ENCODE results near the gene GUCA2A.

The GUCA2A gene

DNA sequence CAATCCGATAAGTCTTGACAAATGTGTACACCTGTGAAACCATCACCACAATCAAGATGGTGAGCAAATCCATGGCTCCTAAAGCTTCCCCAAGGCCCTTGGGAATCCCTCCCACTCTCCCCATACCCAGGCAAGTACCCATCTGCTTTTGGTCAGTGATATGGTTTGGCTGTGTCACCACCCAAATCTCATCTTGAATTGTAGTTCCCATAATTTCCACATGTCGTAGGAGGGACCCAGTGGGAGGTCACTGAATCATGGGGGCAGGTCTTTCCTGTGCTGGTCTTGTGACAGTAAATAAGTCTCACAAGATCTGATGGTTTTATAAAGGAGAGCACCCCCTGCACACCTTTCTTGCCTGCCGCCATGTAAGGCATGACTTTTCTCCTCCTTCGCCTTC, 26.0 kb downstream of the GUCA2A start:
- ChIA-PET CTCF (no interaction called here), POLR2A (no interaction called here)
- TF ChIP-seq, protein P1, sequence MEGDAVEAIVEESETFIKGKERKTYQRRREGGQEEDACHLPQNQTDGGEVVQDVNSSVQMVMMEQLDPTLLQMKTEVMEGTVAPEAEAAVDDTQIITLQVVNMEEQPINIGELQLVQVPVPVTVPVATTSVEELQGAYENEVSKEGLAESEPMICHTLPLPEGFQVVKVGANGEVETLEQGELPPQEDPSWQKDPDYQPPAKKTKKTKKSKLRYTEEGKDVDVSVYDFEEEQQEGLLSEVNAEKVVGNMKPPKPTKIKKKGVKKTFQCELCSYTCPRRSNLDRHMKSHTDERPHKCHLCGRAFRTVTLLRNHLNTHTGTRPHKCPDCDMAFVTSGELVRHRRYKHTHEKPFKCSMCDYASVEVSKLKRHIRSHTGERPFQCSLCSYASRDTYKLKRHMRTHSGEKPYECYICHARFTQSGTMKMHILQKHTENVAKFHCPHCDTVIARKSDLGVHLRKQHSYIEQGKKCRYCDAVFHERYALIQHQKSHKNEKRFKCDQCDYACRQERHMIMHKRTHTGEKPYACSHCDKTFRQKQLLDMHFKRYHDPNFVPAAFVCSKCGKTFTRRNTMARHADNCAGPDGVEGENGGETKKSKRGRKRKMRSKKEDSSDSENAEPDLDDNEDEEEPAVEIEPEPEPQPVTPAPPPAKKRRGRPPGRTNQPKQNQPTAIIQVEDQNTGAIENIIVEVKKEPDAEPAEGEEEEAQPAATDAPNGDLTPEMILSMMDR (IDR thresholded peaks at IDR 0.05; ENCODE audit: control extremely low read depth, extremely low read depth, low read depth, missing control alignments) = no peak
- DNase-seq (ENCODE audit: extremely low spot score) = no peak

DNA sequence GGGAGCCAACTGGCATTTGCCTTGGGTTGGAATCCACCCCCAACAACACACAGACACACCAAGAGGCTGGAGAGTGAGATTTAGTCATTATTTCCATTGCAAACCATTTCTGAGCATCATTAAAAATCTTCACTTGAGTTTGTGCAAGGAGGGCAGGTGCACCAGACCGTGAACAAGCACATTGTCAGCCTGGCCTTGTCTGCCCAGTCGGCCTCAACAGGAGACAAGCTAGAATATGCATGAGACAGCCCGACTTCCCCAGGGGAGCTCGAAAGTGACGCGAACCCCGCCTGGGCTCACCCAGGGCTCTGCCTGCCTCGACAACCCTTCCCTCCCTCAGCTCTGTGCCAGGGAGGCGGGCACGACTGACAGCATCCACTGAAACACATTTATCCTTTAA, 26.8 kb downstream of the GUCA2A start:
- no peak for DNase-seq (ENCODE audit: extremely low spot score)
- ChIA-PET CTCF (interaction anchor here (1.2 kb wide), 1 partner anchor 10 kb away, joined by 6 read pairs; no protein-coding TSS in a partner anchor), POLR2A (no interaction called here)
- TF ChIP-seq, protein P1 (IDR thresholded peaks at IDR 0.05; ENCODE audit: control extremely low read depth, extremely low read depth, low read depth, missing control alignments) = no peak

DNA sequence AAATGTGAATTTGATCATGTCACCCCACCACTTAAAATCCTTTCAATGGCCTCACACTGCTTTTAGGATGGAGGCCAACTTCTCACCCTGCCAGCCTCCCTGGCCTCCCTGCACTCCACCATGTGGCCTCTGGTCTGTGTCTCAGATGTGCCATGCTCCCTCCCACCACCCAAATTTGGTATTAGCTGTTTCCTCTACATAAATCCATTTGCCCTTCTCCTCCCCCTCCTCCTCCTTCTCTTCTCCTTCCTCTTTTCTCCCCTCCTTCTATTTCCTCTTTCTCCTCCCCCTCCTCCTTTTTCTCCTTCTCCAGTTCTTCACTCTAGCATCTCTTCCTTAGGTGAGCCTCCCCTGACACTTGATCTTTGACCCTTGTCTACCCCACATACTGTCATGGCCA, 28.1 kb downstream of the GUCA2A start:
- CTCF ChIA-PET = no interaction called here
- TF ChIP-seq, protein P1 (IDR thresholded peaks at IDR 0.05; ENCODE audit: control extremely low read depth, extremely low read depth, low read depth, missing control alignments) = no peak
- no peak for DNase-seq (ENCODE audit: extremely low spot score)
- POLR2A ChIA-PET = no interaction called here

DNA sequence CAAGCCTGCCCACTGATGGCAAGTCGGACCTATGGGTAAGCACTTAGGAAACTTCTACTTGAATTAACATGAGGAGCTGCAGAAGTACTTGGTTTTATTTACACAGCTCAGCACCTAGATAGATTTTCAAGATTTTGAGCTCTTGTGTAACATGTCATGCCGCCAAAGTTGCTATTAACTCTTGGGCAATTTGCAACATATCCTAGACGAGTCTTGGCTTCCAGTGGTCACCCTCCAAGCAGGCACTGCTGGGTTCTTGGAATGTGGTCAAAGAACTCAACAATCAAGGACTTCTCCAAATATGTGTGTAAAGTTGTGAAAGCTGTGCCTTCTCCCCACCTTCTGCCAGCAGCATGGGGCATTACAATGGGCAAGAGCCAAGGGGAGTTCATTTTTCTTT, 29.1 kb downstream of the GUCA2A start:
- TF ChIP-seq, protein P1 (IDR thresholded peaks at IDR 0.05; ENCODE audit: control extremely low read depth, extremely low read depth, low read depth, missing control alignments) = no peak
- POLR2A ChIA-PET = no interaction called here
- CTCF ChIA-PET = no interaction called here
- DNase-seq (ENCODE audit: extremely low spot score) = no peak

DNA sequence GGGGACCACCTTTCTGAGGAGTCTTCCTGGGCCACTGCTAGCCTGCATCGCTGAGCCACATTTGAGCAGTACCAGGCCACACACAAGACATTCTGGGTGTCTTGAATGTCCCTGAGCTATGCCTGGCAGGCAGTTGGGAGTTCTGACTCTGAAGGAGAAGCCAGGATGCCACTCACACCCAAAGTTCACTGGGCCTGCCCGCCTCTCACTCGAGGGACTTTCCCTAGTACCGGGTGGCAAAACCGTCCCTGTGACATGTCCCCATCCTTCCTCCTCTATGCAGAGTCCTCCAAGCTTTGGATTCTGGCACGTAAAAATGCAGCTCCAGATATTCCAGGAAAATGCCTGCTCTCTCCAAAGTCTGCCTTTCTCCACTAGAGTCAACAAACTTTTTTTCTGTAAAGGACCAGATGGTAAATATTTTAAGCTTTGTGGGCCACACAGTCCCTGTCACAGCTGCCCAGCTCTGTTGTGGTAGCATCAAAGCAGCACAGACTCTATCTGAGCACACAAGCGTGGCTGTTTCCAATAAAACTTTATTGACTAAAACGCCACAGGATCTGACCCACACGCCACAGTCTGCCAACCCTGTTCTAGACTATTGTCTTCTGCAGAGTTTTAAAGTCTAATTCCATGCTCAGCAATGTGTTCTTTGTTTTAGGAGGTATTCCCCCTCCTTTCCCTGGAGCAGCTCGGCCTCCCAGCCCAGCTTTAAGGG, 30.6 kb downstream of the GUCA2A start:
- TF ChIP-seq, protein P1 (IDR thresholded peaks at IDR 0.05; ENCODE audit: control extremely low read depth, extremely low read depth, low read depth, missing control alignments) = no peak
- ChIA-PET POLR2A (no interaction called here), CTCF (no interaction called here)
- DNase-seq (ENCODE audit: extremely low spot score) = no peak

DNA sequence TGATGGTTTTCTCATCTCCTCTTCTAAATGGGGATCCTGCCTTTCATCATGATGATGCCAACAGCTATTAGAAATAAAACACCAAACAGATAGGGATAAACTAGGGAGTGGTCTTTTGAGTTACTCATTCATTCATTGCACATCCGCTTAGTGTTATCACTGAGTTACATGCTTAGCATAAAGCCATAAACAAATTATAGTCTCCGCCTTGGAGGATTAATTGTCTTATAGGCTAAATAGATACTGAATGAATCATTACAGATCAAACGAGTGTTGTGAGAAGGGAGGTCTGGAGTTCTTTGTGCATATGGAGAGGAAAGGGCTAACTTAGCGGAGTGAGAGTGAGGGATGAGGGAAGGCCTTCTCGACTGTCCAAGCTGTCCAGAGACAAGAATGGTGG, 31.2 kb downstream of the GUCA2A start:
- TF ChIP-seq, protein P1 (IDR thresholded peaks at IDR 0.05; ENCODE audit: control extremely low read depth, extremely low read depth, low read depth, missing control alignments) = no peak
- DNase-seq (ENCODE audit: extremely low spot score) = no peak
- CTCF ChIA-PET = no interaction called here
- POLR2A ChIA-PET = no interaction called here

Data from GM10248 (cell line).